GM12874 (cell line): ENCODE results near the gene TTC28.

ENCODE experiments used
- TF ChIP-seq, protein P1 (sequence below): IDR thresholded peaks from 2 replicates; pipeline ENCODE4 v1.5.1; 2011; ENCODE audit warnings: low read depth, mild to moderate bottlenecking, control low read depth, low read length, moderate library complexity; ENCODE audit not compliant: insufficient read depth

TTC28 gene

GRCh38 chr22:28118957-28119631 lies 560.5 kb downstream of the TTC28 start:
- TF ChIP-seq, protein P1, sequence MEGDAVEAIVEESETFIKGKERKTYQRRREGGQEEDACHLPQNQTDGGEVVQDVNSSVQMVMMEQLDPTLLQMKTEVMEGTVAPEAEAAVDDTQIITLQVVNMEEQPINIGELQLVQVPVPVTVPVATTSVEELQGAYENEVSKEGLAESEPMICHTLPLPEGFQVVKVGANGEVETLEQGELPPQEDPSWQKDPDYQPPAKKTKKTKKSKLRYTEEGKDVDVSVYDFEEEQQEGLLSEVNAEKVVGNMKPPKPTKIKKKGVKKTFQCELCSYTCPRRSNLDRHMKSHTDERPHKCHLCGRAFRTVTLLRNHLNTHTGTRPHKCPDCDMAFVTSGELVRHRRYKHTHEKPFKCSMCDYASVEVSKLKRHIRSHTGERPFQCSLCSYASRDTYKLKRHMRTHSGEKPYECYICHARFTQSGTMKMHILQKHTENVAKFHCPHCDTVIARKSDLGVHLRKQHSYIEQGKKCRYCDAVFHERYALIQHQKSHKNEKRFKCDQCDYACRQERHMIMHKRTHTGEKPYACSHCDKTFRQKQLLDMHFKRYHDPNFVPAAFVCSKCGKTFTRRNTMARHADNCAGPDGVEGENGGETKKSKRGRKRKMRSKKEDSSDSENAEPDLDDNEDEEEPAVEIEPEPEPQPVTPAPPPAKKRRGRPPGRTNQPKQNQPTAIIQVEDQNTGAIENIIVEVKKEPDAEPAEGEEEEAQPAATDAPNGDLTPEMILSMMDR, result no peak

- TF ChIP-seq, protein P1, result no peak
These were observed 563.4 kb downstream of the TTC28 start for GRCh38 chr22:28116219-28116673.

GRCh38 chr22:28115426-28115825 lies 564.2 kb downstream of the TTC28 start:
- TF ChIP-seq, protein P1, result no peak

DNA sequence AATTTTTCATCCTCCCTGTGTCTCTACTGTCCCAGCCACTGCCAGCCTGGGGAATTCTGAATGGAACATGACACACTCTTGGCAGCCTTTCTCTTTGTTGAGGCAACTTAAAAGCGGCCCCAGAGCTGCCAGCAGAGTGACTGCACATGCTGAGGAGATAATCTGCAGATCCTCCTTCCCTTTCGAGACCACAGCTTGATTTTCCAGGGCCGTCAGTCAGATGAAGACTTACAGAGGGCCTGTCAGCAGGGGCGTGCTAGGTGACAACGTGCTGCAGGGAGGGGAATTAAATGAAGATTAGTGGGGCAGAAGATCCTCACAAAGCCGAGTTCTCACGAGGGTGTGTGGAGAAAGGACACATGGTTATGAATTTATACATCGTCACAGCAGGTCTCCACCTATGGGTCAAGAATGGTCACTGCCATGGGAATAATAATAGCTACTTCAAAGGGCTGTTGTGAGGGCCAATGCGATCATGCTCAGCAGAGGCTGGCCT lies 567.0 kb downstream of the TTC28 start:
- TF ChIP-seq, protein P1, result peak; percentile 35; the same call in 1 of the 2 replicates

- TF ChIP-seq, protein P1, result no peak
These were observed 567.5 kb downstream of the TTC28 start for GRCh38 chr22:28112190-28112544.

DNA sequence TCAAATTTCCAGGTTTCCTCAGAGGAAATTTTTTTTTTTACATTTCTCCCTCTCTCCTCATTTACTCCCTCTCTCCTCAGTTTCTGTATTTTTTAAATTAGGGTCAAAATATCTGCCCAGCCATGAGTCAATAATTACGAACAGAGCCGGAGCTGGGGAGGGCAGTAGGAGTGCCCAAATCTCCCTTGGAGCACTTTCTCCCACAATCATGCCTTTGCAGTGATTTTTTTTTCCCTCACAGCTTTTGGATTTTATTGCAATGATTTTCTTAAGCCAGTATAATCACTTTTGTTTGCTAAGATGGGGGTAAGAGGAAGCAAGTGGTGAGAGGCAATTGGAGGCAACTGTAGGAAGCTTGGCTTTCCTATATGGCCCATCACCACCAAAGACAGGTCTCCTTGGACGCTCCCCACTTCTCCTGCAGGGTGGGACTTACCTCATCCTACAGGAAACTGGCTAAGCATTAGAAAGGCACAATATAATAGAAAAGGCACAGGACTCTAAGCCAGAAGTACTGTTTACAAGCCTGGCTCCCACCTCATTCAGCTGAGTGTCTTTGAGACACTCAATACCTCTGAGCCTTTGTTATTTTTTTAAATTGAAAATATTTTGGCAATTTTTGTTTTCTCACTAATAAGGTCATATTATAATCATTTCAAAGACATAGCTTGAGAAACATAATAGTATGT lies 568.0 kb downstream of the TTC28 start:
- TF ChIP-seq, protein P1, result no peak

- TF ChIP-seq, protein P1, result no peak
These were observed 570.8 kb downstream of the TTC28 start for GRCh38 chr22:28108851-28109250.
